ENCODE data around the gene SH3PXD2A. TPM values are rescaled to one million over a fixed set of nuclear protein-coding genes. Genes with fewer than 3 reads are reported as not detected.

Gene SH3PXD2A
- total RNA-seq, 1 experiment from 2014 or later = 6.3 TPM

DNA sequence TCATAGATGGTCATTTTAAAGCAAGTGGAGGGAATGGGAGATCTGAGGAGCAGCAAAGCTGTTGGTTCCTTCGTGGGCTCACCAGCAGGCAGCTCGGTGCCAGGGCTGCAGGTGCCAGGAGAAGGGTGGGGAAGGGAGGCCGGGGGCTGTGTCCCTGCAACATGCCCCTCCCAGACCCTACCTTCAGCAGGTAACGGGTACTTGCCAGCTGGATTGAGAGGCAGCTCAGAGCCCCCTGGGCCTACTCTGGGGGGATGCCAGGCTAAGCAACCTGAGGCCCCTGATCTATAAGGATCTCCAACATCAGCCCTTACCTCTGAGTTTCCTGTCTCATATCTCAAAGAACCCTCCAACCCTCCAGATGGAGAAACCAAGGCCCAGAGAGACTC, 188.6 kb downstream of the SH3PXD2A start:
- Histone ChIP-seq H3K9me3 (no peaks in the 10 kb centered on the region), H3K36me3 (ENCODE audit: control insufficient read depth, insufficient read depth, low read length) (peaks cover 1% of the 10 kb centered on the region; the same call in 1 of the 2 replicates), H3K4me3 (ENCODE audit: low read depth, low read length) (no peak overlapping the region), H3K4me1 (peaks cover 11% of the 10 kb centered on the region), H3K27me3 (replicated peaks; ENCODE audit: control insufficient read depth, insufficient read depth, low read length) (no peaks in the 10 kb centered on the region)
- Mint-ChIP-seq H3K4me1 (ENCODE audit: low read depth, unreplicated experiment) (no peaks in the 10 kb centered on the region), H3K9me3 (ENCODE audit: unreplicated experiment) (no peaks in the 10 kb centered on the region), H3K27ac (ENCODE audit: unreplicated experiment) (no peak overlapping the region), H3K4me3 (ENCODE audit: unreplicated experiment) (no peak overlapping the region), H3K27me3 (ENCODE audit: insufficient read depth, unreplicated experiment) (no peaks in the 10 kb centered on the region), H3K36me3 (ENCODE audit: insufficient read depth, unreplicated experiment) (peaks cover 5% of the 10 kb centered on the region)
- POLR2A ChIA-PET = no interaction called here
- BruUV-seq (replicated peaks) = no TSS peak
- TF ChIP-seq, protein P1, sequence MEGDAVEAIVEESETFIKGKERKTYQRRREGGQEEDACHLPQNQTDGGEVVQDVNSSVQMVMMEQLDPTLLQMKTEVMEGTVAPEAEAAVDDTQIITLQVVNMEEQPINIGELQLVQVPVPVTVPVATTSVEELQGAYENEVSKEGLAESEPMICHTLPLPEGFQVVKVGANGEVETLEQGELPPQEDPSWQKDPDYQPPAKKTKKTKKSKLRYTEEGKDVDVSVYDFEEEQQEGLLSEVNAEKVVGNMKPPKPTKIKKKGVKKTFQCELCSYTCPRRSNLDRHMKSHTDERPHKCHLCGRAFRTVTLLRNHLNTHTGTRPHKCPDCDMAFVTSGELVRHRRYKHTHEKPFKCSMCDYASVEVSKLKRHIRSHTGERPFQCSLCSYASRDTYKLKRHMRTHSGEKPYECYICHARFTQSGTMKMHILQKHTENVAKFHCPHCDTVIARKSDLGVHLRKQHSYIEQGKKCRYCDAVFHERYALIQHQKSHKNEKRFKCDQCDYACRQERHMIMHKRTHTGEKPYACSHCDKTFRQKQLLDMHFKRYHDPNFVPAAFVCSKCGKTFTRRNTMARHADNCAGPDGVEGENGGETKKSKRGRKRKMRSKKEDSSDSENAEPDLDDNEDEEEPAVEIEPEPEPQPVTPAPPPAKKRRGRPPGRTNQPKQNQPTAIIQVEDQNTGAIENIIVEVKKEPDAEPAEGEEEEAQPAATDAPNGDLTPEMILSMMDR (IDR thresholded peaks at IDR 0.05; ENCODE audit: insufficient read depth in 1 of 2, low read depth in 1 of 2, low read length in 1 of 2, severe bottlenecking in 1 of 2, unreplicated experiment in 1 of 2) = no peak
- intact Hi-C loops (cut with micrococcal nuclease; ENCODE audit: unreplicated experiment) = loop anchor here (1.0 kb wide), 1 partner anchor 10 kb away; no protein-coding TSS in a partner anchor
- DNase-seq = no peak
- CTCF ChIA-PET = interaction anchor here (0.6 to 3.3 kb wide), 3 partner anchors 20 to 331 kb away, joined by 3 to 17 read pairs (median 3); no protein-coding TSS in a partner anchor

DNA sequence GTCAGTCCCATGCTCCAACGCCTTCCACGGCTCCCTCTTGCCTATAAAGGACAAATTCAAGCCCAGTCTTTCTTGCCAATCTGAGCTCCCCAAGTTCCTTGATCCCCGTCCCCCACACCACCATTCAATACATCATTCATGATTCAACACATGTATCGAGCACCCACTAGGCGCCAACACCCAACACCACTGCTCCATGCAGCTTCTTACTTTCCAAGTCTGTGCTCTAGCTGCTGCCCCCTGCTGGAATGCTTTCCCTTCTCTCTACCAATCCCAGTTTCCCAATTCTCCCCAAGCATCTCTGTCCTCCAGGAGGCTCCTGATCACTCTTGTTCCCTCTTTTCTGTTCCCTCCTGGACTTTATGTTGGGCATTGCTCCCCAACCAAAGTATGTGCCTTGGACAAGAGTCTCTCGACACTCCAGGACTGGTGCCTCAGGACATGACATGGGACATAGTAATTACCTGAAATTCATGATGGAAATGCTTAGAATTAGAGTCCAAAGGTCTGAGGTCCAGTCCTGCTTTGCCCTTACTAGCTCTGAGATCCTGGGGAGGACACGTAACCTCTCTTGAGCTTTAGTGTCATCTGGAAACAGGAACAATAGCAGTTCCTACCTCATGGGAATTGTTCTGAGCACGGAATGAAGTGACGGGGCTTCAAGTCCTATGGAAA, 189.2 kb downstream of the SH3PXD2A start:
- DNase-seq = no peak

DNA sequence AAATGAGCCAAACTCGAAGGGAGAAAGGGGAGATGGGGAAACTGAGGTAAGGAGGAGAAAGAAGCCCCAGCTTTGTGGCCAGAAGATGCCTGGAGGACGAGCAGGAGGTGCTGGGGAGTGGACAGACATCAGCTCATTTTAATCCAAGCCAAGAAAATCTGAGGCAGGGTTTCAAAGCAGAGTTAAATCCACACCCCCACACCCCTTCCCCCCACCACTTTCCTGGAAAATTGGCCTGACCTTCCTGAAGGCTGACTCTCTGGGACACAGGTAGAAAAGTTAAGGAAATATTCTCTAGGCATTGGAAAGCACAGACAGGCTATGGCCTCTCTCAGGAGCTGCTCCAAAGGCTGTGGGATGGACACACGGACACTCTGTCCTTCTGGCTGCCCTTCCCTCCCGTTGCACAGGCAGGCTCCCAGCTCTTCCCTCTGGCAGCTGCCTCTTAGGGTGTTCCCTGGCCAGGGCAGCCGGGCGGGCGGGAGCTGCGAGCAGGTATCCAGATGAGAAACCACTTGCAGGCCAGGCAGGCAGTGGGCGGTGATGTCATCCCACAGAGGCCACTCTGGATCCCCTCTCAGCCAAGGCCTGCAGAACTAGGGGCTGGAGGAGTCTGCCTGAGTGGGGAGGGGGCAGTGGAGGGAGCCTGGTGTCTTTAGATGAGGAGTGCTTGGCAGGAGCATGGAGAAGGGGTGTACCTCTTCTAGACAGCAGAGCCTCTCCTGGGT, 190.1 kb downstream of the SH3PXD2A start:
- DNase-seq = no peak
- no TSS peak for BruUV-seq (replicated peaks)
- peaks cover 1% of the 10 kb centered on the region for H3K36me3 ChIP-seq (ENCODE audit: control insufficient read depth, insufficient read depth, low read length)
- no peaks in the 10 kb centered on the region for H3K27me3 ChIP-seq (replicated peaks; ENCODE audit: control insufficient read depth, insufficient read depth, low read length)
- H3K4me1 ChIP-seq = peaks cover 11% of the 10 kb centered on the region
- intact Hi-C loops (cut with micrococcal nuclease; ENCODE audit: unreplicated experiment) = no loop called here
- Mint-ChIP-seq H3K4me1 (ENCODE audit: low read depth, unreplicated experiment) (no peaks in the 10 kb centered on the region), H3K27ac (ENCODE audit: unreplicated experiment) (no peak overlapping the region), H3K9me3 (ENCODE audit: unreplicated experiment) (no peaks in the 10 kb centered on the region), H3K27me3 (ENCODE audit: insufficient read depth, unreplicated experiment) (no peaks in the 10 kb centered on the region), H3K4me3 (ENCODE audit: unreplicated experiment) (no peak overlapping the region), H3K36me3 (ENCODE audit: insufficient read depth, unreplicated experiment) (peaks cover 5% of the 10 kb centered on the region)
- ChIA-PET POLR2A (no interaction called here), CTCF (interaction anchor here (0.6 to 3.3 kb wide), 2 partner anchors 21 to 73 kb away, joined by 3 to 17 read pairs; no protein-coding TSS in a partner anchor)
- TF ChIP-seq, protein P1 (IDR thresholded peaks at IDR 0.05; ENCODE audit: insufficient read depth in 1 of 2, low read depth in 1 of 2, low read length in 1 of 2, severe bottlenecking in 1 of 2, unreplicated experiment in 1 of 2) = no peak
- H3K9me3 ChIP-seq = no peaks in the 10 kb centered on the region
- no peak overlapping the region for H3K4me3 ChIP-seq (ENCODE audit: low read depth, low read length)

More for the DNA sequence above, 189.2 kb downstream of the SH3PXD2A start:
- Mint-ChIP-seq H3K4me1 (ENCODE audit: low read depth, unreplicated experiment) (no peaks in the 10 kb centered on the region), H3K4me3 (ENCODE audit: unreplicated experiment) (no peak overlapping the region), H3K9me3 (ENCODE audit: unreplicated experiment) (no peaks in the 10 kb centered on the region), H3K27ac (ENCODE audit: unreplicated experiment) (no peak overlapping the region), H3K36me3 (ENCODE audit: insufficient read depth, unreplicated experiment) (peaks cover 5% of the 10 kb centered on the region), H3K27me3 (ENCODE audit: insufficient read depth, unreplicated experiment) (no peaks in the 10 kb centered on the region)
- POLR2A ChIA-PET = no interaction called here
- Histone ChIP-seq H3K36me3 (ENCODE audit: control insufficient read depth, insufficient read depth, low read length) (peaks cover 1% of the 10 kb centered on the region; the same call in 1 of the 2 replicates), H3K4me3 (ENCODE audit: low read depth, low read length) (no peak overlapping the region), H3K27me3 (replicated peaks; ENCODE audit: control insufficient read depth, insufficient read depth, low read length) (no peaks in the 10 kb centered on the region), H3K9me3 (no peaks in the 10 kb centered on the region), H3K4me1 (peaks cover 11% of the 10 kb centered on the region)
- TF ChIP-seq, protein P1 (IDR thresholded peaks at IDR 0.05; ENCODE audit: insufficient read depth in 1 of 2, low read depth in 1 of 2, low read length in 1 of 2, severe bottlenecking in 1 of 2, unreplicated experiment in 1 of 2) = peak in 1 of 2 experiments; percentile 21
- intact Hi-C loops (cut with micrococcal nuclease; ENCODE audit: unreplicated experiment) = no loop called here
- CTCF ChIA-PET = interaction anchor here (0.6 to 3.3 kb wide), 2 partner anchors 20 to 74 kb away, joined by 3 to 17 read pairs; no protein-coding TSS in a partner anchor
- BruUV-seq (replicated peaks) = no TSS peak

All from Caco-2 (cell line).